ENCODE data around the gene CAPN12.

DNA sequence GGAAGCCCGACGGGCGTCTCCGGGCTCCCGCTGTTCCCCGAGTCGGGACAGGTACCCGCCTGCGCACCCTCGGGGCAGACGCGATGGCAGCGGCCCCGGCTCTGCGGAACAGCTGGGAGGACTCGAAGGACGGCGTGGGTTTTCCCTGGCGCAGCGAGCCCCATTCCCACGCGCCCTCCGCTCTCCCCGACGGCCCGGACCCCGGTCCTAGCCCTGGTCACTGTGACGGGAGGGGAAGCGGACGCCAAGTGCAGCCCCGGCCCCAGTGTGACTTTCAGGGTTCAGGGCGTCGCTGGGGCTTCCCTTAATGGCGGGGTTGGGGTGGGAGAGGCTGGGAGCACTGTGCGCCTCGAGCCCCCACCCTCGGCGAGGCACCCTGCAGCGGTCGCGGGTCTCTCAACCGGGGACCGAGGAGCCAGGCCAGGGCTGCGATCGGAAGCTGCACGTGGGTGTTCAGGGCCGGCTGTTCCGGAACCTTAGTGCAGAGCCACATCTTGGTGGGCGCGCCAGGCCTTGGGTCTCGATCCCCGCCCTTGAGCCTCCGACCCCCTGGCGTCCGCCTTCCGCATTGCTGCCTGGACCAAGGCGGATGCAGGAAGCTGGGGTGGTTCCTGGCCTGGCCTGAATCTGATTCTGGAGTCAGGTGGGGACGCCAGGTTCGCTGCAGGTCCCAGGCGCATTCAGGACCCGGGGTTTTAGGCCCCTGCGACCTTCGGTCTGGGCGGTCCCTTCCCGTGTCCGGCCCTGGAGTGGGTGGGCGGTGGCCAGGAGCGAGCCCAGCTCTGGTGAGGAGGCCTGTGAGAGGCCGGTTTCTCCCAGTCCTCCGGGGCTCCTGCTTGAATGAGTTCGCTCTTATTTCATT is 48.2 kb upstream of the CAPN12 start:
- TF ChIP-seq, protein P1, sequence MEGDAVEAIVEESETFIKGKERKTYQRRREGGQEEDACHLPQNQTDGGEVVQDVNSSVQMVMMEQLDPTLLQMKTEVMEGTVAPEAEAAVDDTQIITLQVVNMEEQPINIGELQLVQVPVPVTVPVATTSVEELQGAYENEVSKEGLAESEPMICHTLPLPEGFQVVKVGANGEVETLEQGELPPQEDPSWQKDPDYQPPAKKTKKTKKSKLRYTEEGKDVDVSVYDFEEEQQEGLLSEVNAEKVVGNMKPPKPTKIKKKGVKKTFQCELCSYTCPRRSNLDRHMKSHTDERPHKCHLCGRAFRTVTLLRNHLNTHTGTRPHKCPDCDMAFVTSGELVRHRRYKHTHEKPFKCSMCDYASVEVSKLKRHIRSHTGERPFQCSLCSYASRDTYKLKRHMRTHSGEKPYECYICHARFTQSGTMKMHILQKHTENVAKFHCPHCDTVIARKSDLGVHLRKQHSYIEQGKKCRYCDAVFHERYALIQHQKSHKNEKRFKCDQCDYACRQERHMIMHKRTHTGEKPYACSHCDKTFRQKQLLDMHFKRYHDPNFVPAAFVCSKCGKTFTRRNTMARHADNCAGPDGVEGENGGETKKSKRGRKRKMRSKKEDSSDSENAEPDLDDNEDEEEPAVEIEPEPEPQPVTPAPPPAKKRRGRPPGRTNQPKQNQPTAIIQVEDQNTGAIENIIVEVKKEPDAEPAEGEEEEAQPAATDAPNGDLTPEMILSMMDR (conservative IDR thresholded peaks at IDR 0.05; ENCODE audit: low read length) = no peak
- no peak for TF ChIP-seq EZH2phosphoT487 (IDR thresholded peaks at IDR 0.05; ENCODE audit: borderline replicate concordance)
